HG03095 (cell line): ENCODE results near the gene PFAS.
A peak's percentile ranks its signal among the peaks of the same experiment; 100 is the strongest.

Experiments
- ATAC-seq: cut with Tn5 transposase; IDR thresholded peaks from one replicate; pipeline ENCODE4 v1.9.1; 2021; ENCODE audit warnings: moderate library complexity; ENCODE audit not compliant: unreplicated experiment

The PFAS gene

GRCh38 chr17:8300226-8300625, 51.1 kb downstream of the PFAS start:
- ATAC-seq = no peak

- ATAC-seq = peak; percentile 57
Measured at GRCh38 chr17:8300627-8301242, 51.6 kb downstream of the PFAS start.

GRCh38 chr17:8310601-8311123, 61.6 kb downstream of the PFAS start:
- ATAC-seq = no peak

- ATAC-seq = no peak
Measured at GRCh38 chr17:8311131-8311790, 62.2 kb downstream of the PFAS start.

GRCh38 chr17:8312251-8312650, 63.2 kb downstream of the PFAS start:
- ATAC-seq = no peak

- ATAC-seq = no peak
Measured at GRCh38 chr17:8312726-8313600, 63.9 kb downstream of the PFAS start.

GRCh38 chr17:8314797-8315763, 66.0 kb downstream of the PFAS start:
- no peak for ATAC-seq

GRCh38 chr17:8315764-8316217, 66.7 kb downstream of the PFAS start:
- no peak for ATAC-seq

GRCh38 chr17:8318010-8318935, 69.2 kb downstream of the PFAS start:
- no peak for ATAC-seq
